Activated gamma-delta T cell treated with anti-CD3 and anti-CD28 coated beads, Interleukin-2, amount 50 U/mL, for 16 hours (primary cell): ENCODE results near the gene PLCE1.
"Not testable (repeated sequence)": the region's sequence is repeated elsewhere in the genome, so short reads cannot be mapped to it uniquely, and the experiment has no call there.

ENCODE experiments used
- DNase-seq: peaks from one replicate; pipeline ENCODE4 v3.0.0-alpha.2; 2020; ENCODE audit warnings: low read depth

PLCE1 gene

DNA sequence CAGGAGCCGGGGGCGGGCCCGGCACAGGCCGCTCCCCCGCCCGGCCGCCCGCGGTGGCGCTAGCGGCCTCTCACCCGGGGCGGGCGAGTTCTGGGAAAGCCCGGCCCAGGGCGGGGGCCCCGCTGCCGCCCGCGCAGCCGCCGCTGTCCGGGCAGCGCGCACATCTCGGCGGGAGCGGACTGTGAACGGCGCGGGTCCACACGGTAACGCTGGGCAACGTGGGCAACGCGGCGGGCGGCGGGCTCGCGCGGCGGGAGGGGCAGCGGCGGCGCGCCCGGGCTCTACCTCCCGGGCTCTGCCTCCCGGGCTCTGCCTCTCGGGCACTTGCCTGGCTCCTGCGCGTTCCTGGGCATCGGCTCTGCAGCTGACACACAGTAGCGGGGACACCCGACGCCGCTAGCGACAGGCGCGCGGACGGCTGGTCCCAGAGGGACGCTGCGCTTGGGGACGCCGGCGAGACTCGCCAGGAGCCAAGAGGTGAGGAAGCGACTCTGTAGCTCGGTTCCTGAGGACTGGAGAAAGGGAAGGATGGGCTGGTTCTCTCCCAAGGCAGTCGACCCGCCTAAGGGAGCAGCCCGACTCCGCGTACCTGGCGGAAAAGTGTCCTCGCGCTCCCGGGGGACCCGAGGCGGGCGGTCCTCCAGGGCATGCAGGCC is at the start of gene PLCE1:
Gene PLCE1 (plus strand): TSS at position 150 of the 656 bp plus-strand sequence. CDS start 37,116 bp downstream, outside the sequence.
- no peak for DNase-seq

GRCh38 chr10:93945819-93946218 is 47.9 kb upstream of the PLCE1 start:
- DNase-seq = no peak

DNA sequence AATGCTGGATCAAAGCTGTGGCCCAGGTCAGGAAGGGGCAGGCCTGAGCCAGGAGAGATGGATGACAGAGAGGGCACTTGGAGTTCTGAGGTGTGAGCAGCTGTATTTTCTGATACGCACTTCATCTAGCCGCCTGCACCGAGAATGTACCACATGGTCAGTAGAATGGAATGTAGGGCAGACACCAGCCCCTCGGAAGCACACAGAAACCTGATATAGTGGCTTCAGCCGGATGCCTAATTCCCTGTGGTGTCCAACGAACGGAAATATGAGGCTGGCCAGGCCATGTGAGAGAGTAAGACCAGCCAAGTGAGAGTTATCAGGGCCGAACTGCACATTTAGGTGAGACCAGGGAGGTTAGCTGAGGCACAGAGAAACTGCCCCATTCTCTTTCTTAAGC is 46.7 kb upstream of the PLCE1 start:
- no peak for DNase-seq

DNA sequence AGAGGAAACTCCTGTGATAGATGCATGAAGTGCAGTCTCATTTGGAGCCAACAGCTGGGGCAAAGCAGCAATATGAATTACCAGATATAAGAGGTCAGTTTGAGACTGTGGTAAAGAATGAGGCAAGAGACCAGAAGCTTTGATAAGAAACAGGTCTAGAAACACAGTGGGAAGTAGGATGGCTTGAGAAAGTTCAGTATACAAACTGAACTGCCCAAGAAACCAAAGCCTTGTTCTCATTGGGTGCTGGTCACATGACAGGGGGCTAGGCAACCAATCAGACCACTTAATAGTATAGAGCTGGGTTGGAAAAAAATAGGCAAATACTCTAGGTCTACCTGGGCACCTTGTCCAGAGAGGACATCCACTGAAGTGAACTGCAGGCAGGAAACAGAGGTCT is 46.2 kb upstream of the PLCE1 start:
- DNase-seq = no peak

- no peak for DNase-seq
Measured at GRCh38 chr10:93951905-93952304, 41.8 kb upstream of the PLCE1 start.

GRCh38 chr10:93954299-93954698 is 39.4 kb upstream of the PLCE1 start:
- DNase-seq = no peak

GRCh38 chr10:93954726-93955363 is 38.9 kb upstream of the PLCE1 start:
- DNase-seq = no peak

DNA sequence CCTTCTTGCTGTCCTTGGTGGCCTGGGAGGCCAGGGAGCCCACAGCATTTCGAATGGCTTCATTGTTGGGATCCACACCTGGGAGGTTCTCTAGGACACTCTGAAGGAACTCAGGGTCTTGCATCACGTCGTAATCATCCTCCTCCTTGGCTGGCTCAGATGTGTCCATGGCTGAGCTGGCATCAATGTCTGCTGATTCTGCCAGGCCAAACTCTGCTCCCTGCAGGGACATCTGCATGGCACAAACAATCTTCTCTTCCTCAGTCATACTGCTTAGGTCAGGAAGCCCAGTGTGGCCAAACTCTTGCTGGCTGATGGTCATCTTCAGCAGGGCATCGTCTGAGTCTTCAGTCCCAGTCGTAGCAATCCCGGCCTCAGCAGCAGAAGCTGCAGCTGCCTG is 34.9 kb upstream of the PLCE1 start:
- DNase-seq = no peak

DNA sequence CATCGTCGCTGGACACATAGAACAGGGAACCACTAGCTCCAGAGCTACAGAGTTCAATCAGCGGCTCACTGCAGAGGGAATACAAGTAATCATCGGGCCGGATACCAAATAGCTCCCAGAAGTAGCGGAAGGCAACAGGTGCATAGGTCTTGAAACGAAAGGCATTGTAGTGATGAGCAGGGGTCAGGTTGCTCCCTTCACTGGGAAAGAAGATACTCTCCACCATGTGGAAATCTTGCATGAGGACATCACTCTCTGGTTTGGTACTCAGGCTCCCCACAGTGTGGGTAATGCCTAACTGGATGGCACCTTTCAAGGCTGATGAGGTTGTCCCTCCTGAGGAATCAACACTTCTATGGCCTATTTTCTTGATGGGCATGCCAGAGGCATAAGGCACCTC is 32.7 kb upstream of the PLCE1 start:
- not testable (repeated sequence) for DNase-seq

GRCh38 chr10:93962973-93963372 is 30.8 kb upstream of the PLCE1 start:
- DNase-seq = no peak

GRCh38 chr10:93963434-93963833 is 30.3 kb upstream of the PLCE1 start:
- no peak for DNase-seq

DNA sequence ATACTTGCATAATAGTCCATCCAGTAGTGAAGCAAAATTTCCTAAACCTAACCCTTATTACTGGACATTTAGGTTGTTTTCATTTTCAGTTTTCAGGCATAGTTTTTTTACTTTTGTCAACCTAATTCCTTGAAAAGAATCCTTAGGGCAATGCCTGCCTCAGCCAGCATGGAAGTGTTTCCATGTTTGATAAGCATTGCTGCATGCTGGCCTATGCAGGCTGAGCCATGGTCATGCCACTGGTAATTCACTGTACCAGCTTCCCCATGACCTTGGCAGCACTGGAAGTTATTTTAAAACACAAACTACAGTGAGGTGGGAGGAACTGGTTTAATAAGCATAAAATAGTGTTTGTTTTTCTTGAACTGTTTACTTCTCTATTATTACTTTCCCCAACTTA is 27.8 kb upstream of the PLCE1 start:
- no peak for DNase-seq

DNA sequence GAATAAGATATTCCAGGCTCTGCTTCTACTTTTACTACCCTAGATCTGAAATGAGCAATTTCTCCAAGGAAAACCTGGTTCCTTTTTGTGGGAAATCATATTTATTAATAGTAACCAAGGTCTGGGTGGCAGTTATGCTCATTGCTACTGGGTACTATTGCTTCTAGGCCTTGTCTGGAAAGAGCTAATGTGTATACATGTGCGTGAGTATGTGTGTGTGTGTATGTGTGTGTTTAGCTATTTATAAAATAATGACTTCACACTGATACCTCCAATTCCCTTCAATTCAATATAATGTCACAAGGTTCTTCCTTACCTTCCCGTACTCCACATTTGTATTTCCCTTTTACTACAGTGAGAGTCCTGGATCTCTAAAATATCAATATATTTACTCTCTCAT is 26.0 kb upstream of the PLCE1 start:
- no peak for DNase-seq

- DNase-seq = no peak
Measured at GRCh38 chr10:93968540-93968945, 25.2 kb upstream of the PLCE1 start.

- not testable (repeated sequence) for DNase-seq
Measured at GRCh38 chr10:93970433-93971010, 23.2 kb upstream of the PLCE1 start.

DNA sequence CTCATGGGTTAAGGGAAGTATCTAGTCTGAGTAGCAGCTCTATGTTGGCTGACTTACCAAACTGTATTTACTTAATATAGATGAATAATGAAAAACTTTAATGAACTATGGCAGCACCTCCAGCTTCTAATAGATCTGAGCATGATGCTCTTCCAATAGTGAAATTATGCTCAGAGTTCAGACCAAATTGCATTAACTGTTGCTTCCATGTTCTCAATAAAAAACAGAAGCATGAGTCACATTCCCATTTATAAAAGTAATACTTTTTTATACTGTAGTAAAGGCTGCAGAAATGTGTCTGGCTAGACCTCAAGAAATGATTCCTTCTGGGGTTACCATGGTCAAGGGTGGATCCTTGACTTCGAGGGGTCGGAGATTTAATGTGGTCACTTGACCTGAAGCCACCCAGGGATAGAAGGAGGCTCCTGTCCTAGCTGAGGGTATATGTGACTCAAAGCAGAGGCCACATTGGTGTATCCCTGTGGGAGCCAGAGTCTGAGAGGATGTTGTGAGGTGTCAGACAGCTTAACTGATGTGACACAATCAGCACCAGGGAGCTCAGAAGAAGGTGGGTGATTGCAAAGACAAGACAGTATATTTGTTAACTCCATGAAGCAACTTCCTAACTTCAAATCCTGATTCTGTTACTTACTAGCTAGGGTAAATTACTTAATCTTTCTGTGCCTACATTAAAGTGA is 19.8 kb upstream of the PLCE1 start:
- DNase-seq = no peak

- no peak for DNase-seq
Measured at GRCh38 chr10:93977442-93977841, 16.3 kb upstream of the PLCE1 start.

DNA sequence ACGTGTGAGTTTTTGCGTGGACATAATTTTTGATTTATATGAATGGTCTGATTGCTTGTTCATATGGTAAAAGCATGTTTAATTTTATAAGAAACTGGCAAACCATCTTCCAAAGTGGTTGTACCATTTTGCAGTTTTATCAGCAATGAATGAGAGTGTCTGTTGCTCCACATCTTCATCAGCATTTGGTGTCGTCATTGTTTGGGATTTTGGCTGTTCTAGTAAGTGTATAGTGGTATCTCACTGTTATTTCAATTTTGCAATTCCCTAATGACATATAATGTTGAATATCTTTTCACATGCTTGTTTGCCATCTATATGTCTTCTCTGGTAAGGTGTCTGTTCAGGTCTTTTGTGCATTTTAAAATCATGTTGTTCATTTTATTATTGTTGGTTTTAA is 13.2 kb upstream of the PLCE1 start:
- no peak for DNase-seq

GRCh38 chr10:93991114-93991513 is 2.6 kb upstream of the PLCE1 start:
- DNase-seq = no peak

- no peak for DNase-seq
Measured at GRCh38 chr10:93991596-93992284, 2.0 kb upstream of the PLCE1 start.

GRCh38 chr10:93992400-93993030 is 1.2 kb upstream of the PLCE1 start:
- no peak for DNase-seq

DNA sequence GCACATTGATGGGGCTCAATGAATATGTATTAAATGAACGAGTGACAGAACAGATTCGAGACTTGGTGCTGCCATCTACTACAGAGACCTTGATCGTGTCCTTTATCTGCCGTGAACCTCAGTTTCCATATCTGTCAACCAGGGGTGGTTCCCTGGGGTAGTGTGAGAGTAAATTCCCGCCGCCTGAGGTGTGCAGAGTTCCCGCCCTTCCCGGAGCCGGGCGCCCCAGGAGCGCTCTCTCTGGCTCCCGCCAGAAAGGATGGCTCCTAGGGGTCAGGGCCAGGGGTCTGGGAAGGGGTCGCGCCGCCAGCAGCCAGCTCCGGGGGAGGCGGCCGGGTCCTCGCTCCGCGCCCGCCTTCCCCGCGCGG is 333 bp upstream of the PLCE1 start:
- DNase-seq = no peak
